GM21619 (cell line): Measurements from ENCODE around the gene WDR48.

Experiments used
- ATAC-seq: cut with Tn5 transposase; IDR thresholded peaks from one replicate; pipeline ENCODE4 v1.9.1; 2021; ENCODE audit not compliant: unreplicated experiment

Gene WDR48

DNA sequence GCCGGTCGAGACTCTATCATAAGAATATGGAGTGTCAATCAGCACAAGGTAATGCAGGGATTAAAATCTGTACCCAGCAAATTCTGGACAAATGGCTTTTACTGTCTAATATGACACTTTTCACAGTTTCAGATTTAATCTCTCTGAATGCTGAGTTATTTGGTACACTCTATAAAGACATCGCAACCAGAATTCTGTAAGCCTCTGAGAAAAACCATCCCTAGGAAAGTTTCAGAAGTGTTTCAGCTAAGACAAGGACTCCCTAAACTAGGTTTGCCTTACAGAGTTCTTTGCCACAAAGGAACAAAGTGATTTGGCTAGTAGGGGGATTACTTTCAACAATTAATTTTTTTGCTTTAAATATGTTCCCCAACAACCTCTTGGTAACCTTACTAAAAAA lies 11.3 kb downstream of the WDR48 start:
- ATAC-seq: no peak

DNA sequence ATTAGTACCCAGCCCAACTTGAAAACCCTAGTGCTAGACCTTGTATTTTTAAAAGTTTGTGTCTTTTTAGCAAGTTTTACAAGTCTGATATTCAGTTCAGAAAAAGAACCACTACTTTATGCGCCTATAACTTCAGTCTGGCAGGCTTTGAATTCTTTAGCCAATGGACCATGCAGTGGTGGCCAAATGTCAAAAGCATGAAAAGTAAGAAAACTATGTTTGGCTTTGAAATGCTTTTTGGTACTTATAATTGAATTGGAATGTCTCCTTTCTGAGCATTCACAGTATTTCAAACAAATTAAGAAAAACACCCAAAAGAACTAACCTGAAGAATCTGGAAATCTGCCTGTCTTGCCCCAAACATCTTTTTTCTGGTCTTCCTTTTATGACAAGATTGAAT lies 12.8 kb downstream of the WDR48 start:
- no peak for ATAC-seq

DNA sequence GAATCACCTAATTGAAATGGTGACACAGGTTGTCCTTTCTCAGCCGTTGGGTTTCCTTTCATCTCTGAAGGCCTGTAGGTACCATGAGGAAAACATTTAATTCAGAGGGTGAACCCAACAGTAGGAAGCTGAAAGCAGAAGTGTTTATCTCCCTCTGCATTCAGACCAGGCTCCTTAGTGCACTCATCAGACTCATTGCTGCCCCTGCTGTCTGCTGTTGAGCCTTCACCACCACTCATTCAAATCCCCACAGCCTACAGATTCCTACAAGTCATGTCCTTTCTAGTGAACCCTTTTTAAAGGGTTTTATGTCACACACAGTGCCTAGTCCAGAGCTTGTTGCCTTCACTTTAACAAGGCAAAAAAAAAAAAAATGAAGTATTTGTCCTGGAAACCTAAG lies 13.4 kb downstream of the WDR48 start:
- peak; percentile 96 for ATAC-seq

DNA sequence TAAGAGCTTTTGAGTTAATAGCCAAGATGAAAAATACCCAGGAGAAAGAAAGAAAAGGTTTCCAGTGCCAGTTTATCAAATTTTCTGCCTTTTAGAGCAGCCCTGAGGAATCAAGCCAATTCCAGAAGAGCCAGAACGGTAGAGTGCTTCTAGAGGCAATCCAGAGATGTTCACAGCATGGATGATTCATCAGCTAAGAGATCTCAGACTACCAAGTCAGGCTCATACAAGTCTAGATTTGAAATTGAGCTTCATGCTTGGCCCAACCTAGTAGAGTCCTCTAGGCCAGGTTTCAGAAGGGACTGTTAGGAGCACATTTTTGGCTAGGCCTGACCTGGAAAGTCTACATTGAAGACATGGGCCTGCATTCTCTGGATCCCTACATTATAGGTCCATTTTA lies 15.5 kb downstream of the WDR48 start:
- ATAC-seq: no peak

DNA sequence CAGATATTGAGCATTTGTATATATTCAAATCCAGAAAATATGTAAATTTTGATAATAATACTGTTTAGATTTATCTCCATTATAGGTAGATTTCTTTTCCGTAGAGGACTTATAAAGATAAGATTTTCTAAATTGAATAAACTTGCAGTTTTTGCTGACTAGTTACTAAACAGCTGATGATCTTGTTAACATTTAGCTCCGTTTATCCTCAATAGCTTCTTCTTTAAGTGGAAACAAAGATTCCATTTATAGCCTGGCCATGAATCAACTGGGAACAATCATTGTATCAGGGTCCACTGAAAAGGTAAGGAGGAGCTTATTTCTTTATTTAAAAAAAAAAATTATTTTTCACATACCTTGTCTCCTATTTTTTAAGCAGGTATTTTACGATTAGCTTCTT lies 16.7 kb downstream of the WDR48 start:
- no peak for ATAC-seq

DNA sequence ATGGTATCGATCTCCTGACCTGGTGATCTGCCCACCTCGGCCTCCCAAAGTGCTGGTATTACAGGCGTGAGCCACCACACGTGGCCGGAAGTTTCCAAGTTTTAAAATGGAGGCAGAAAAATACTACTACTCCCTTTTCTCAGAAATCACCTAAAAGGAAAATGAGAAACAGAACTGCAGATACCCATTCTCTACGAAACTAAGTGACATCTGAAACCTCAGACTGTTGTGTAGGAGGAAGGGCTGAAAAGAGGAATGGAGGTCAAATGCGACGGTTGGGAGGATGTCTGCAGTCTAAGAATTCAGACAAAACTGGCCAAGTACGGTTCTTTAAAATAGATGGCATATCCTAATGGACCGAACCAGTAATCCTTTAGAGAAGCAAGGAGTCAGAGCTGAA lies 24.1 kb downstream of the WDR48 start:
- no peak for ATAC-seq

- no peak for ATAC-seq
Measured at GRCh38 chr3:39079530-39079929, 27.7 kb downstream of the WDR48 start.

- ATAC-seq: no peak
Measured at GRCh38 chr3:39080026-39080425, 28.2 kb downstream of the WDR48 start.

- ATAC-seq: no peak
Measured at GRCh38 chr3:39082666-39083313, 31.0 kb downstream of the WDR48 start.

DNA sequence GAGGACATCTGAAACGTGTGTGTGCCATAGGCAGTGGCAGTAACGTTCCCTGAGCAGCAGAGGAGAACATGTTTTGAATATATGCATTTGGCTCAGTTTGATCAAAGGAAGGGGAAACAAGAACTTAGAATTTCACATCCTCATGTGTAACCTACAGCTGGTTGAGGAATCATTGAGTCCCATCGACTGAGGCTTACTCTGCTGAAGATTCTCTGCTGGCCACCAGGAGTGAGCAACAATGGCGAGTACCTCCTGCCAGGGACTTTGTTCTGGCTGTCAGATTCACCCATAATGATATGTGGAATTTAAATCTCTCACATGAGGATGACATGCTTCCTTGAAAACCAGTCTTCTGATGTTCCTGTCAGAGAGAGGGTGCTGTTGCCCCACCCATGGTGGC lies 34.3 kb downstream of the WDR48 start:
- ATAC-seq: peak; percentile 58

GRCh38 chr3:39088456-39088855 lies 36.6 kb downstream of the WDR48 start:
- no peak for ATAC-seq

DNA sequence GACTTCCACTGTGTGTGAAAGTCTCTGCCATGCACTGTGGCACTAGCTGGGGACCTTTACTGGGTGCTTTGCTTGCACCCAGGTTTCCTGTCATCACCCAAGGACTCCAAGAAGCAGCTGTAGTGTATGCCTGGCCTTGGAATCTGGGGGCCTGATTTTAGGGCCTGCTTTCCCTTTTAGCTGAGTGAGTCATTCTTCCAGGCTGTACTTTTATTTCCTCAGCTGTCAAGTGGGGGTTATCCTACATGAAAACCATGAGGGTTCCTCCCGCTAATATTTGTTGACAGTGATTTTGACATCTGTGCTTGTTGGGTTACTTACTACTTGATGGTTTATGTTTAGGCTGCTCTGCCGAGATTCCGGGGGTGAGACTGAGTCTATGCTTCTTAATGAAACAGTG lies 37.1 kb downstream of the WDR48 start:
- no peak for ATAC-seq

- ATAC-seq: no peak
Measured at GRCh38 chr3:39090922-39091321, 39.1 kb downstream of the WDR48 start.

DNA sequence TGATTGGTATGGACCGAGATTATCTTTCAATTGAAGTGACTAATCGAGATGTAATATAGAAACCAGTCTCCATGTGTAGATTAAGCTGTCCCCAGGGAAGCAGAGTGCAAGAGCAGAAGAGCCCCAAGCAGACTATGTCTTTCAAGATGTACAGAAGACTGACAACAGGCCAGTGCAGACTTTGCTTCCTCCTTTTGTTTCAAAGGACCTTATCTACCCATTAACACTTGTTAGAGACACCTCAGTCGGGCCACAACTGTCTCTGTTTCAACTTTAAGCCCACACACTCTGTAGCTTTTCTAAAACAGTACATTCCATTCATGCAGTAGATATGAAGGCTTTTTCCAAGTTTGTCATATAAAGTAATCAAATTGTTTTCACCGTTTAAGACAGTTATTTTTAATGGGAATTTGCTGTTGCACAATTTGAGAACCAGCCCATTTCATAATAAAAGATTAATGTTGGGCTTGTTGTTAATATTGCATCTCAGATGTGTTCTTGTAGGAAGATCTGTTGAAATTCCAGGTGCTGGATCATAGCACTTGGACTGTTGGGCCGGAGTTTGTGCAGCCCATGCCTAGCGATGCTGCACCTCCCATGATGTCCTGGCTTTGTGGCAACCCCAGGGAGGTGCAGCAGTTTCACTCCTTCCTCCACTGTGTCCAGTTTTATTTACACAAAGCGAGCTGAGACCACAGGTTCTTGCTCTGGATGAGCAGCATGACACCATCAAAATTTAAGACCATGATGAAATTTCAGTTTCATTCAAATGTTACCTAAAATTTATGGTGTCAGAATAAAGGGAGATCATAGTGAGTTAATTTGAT lies 43.2 kb downstream of the WDR48 start:
- ATAC-seq: no peak

DNA sequence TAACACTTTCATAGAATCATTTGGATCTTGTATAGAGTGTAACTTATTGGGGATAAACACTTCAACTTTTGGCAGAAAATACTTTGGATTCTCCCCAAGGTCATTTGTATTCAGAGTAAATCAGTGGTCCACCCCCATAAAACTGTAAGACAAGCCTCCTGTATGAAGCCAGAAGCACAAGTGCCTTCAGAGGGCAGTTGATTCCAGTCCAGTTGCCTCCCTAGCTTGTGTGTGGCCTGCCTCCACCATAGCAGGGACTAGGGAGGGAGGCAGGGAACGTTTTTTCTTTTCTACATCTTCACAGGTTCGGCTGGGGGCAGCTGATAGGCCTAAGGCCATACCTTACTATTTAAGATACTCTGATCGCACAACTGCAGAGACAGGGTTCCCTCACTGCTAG lies 44.0 kb downstream of the WDR48 start:
- ATAC-seq: no peak

- ATAC-seq: no peak
Measured at GRCh38 chr3:39096775-39097174, 45.0 kb downstream of the WDR48 start.

GRCh38 chr3:39097716-39098472 lies 46.1 kb downstream of the WDR48 start:
- ATAC-seq: no peak

GRCh38 chr3:39098473-39099000 lies 46.7 kb downstream of the WDR48 start:
- no peak for ATAC-seq

- ATAC-seq: no peak
Measured at GRCh38 chr3:39099242-39099641, 47.4 kb downstream of the WDR48 start.

DNA sequence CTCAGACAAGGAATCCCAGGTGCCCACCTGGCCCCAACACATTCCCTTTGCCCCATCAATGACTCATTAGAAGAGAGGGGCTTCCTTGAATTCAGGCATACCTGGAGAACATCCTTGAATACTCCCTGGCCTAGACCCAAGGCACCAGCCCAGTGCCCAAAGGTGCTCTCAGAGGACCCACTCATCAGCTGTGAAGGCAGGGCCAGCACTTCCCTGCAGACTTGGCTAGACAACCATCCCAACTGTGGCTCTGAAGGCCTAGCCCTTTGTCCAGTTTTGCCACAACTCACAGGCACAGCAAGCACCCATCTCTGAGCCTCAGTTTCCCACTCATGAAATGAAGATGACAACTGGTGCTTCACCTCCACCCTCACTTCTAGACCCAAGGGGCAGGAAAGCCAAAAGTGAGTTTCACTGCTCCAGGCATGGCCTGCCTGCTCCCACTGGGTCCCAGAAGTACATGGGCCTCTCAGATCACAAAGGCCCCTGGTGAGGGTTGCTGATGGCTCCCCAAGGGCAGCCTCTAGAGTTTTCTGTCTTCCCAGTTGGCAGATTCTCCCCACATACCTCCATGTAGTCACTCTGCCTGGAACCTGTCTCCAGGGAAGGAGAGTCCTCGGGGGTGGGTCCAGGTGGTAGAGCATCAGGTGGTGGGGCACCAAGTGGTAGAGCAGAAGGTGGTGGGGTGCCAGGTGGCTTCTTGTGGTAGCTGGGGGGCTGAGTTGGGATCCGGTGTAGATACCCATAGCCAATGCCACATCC lies 48.1 kb downstream of the WDR48 start:
- no peak for ATAC-seq

- ATAC-seq: no peak
Measured at GRCh38 chr3:39100500-39100886, 48.7 kb downstream of the WDR48 start.
